Measurements from ENCODE around the gene NIP7.
"Not testable (repeated sequence)": the region's sequence is repeated elsewhere in the genome, so short reads cannot be mapped to it uniquely, and the experiment has no call there.

NIP7 gene

DNA sequence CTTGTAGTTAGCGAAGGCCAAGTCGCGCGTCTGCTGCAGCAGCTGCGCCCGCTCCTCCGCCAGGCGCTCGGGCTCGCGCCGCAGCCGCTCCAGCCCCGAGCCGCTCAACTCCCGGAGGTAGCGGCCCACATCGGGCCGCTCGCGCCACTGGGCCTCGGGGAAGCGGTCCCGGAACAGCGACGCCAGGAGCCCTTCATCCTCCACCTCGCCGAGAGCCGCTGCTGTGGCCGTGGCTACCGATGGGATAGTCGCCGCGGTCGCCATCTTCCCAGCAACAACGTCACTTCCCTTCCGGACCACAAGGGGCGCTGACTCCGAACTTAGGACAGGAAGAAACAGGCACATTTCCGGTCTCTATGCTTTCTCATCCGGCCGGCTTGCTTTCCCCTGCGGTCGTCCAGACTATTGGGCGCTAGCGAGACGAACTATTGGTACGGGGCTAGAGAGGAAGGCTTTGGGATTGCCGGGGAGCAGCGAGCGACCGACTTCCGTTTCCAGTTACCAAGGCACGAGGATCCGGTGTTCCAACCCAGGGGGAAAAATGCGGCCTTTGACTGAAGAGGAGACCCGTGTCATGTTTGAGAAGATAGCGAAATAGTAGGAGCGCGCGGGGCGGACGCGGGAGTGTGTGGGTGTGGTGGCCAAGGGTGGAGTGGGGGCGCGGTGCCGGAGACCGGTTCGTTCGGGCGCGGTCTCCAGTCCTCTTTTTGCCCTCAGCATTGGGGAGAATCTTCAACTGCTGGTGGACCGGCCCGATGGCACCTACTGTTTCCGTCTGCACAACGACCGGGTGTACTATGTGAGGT lies at the start of gene NIP7, which contains the start of gene COG8:
Gene NIP7, plus strand, starts transcription at position 484 of the 806 bp plus-strand sequence. Its CDS starts 58 bp downstream, at position 542.
Gene COG8, minus strand, starts transcription at position 276 of the 806 bp plus-strand sequence. Its CDS starts 12 bp downstream, at position 264.
- H3K4me3 ChIP-seq (ENCODE audit: low read depth, low read length) = peak within 1 kb of the TSS; percentile 99
- TF ChIP-seq, protein P1, sequence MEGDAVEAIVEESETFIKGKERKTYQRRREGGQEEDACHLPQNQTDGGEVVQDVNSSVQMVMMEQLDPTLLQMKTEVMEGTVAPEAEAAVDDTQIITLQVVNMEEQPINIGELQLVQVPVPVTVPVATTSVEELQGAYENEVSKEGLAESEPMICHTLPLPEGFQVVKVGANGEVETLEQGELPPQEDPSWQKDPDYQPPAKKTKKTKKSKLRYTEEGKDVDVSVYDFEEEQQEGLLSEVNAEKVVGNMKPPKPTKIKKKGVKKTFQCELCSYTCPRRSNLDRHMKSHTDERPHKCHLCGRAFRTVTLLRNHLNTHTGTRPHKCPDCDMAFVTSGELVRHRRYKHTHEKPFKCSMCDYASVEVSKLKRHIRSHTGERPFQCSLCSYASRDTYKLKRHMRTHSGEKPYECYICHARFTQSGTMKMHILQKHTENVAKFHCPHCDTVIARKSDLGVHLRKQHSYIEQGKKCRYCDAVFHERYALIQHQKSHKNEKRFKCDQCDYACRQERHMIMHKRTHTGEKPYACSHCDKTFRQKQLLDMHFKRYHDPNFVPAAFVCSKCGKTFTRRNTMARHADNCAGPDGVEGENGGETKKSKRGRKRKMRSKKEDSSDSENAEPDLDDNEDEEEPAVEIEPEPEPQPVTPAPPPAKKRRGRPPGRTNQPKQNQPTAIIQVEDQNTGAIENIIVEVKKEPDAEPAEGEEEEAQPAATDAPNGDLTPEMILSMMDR (IDR thresholded peaks at IDR 0.05; ENCODE audit: low read depth, low read length) = peak; percentile 65

DNA sequence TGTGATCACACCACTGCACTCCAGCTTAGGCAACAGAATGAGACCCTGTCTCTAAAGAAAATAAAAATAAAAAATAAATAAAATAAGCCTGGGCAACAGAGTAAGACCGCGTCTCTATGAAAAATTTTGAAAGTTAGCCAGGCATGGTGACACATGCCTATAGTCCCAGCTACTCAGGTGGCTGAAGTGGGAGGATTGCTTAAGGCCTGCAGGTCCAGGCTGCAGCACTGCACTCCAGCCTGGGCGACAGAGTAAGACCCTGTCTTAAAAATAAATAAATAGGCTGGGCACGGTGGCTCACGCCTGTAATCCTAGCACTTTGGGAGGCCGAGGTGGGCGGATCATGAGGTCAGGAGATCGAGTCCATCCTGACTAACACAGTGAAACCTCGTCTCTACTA lies 47.9 kb upstream of the NIP7 start:
- not testable (repeated sequence) for H3K4me3 ChIP-seq (ENCODE audit: low read depth, low read length)

DNA sequence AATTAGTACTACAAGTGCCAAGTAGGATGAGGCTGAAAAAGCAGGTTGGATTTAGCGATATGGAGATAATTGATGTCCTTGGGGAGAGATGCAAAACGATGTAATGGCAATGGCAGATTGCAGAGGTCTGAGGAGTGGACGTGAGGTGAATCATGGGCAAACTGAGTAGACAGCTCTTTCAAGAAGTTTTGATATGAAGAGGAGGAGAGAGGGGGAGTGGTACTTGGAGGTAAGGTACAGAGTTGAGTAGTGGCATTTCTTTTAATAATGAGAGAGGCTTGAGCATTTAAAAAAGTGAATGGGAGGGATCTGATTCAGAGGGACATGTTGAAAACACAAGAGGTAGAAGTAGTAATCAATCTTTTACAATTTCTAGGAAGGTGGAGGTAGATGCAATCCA lies 46.2 kb upstream of the NIP7 start:
- TF ChIP-seq, protein P1 (IDR thresholded peaks at IDR 0.05; ENCODE audit: low read depth, low read length) = no peak
- H3K4me3 ChIP-seq (ENCODE audit: low read depth, low read length) = no peak overlapping the region

DNA sequence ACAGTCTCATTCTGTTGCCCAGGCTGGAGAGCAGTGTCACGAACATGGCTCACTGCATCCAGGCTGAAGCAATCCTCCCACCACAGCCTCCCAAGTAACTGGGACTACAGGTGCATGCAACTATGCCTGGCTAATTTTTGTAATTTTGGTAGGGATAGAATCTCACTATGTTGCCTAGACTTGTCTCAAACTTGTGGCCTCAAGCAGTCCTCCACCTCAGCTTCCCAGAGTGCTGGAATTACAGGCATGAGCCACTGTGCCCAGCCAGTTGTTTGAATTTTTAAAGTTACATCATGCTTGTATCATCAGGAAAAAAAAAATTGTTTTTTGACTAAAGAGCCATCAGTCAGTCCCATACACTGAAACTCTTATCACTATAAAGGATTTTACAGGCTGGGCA lies 45.5 kb upstream of the NIP7 start:
- TF ChIP-seq, protein P1 (IDR thresholded peaks at IDR 0.05; ENCODE audit: low read depth, low read length) = no peak
- no peak overlapping the region for H3K4me3 ChIP-seq (ENCODE audit: low read depth, low read length)

DNA sequence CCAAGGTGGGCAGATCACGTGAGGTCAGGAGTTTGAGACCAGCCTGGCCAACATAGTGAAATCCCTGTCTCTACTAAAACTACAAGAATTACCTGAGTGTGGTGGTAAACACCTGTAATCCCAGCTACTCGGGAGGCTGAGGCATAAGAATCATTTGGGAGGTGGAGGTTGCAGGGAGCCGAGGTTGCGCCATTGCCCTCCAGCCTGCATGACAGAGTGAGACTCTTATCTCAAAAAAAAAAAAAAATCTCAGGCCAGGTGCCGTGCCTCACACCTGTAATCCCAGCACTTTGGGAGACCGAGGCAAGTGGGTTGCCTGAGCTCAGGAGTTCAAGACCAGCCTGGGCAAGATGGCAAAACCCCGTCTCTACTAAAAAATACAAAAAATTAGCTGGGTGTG lies 42.8 kb upstream of the NIP7 start:
- not testable (repeated sequence) for H3K4me3 ChIP-seq (ENCODE audit: low read depth, low read length)

DNA sequence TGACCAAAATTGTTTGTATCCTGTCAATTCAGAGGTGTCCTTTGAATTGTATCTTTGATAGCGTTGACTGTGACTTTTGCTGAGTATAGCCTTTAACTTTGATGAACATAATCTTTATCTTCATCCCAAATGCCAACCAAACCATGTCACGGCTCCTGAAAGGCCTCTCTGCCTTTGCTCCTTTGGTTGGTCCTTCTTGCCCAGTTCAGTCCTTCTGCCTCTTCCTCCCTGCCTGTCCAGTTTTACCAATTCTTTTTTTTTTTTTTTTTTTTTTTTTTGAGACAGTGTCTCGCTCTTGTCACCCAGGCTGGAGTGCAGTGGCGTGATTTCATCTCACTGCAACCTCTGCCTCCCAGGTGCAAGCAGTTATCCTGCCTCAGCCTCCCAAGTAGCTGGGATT lies 41.3 kb upstream of the NIP7 start:
- TF ChIP-seq, protein P1 (IDR thresholded peaks at IDR 0.05; ENCODE audit: low read depth, low read length) = no peak
- no peak overlapping the region for H3K4me3 ChIP-seq (ENCODE audit: low read depth, low read length)

DNA sequence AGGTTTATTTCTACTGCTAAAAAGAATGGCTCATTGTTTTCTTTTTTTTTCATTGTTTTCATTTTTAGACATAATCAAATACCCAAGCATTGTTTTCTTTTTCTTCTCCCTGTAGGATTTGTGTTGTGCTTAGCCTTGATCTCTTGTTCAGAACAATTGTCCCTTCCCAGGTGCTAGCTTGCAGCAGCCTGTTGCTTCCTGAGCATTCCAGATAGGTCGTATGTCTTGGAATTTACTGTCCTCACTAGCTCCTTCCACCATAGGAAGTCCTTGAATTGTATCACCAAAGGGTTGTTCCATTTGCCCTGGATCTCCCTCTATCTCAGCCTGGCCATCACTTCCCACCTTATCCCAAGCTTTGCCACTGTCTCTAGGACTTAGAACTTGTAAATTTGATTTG lies 38.4 kb upstream of the NIP7 start:
- H3K4me3 ChIP-seq (ENCODE audit: low read depth, low read length) = no peak overlapping the region
- TF ChIP-seq, protein P1 (IDR thresholded peaks at IDR 0.05; ENCODE audit: low read depth, low read length) = no peak

DNA sequence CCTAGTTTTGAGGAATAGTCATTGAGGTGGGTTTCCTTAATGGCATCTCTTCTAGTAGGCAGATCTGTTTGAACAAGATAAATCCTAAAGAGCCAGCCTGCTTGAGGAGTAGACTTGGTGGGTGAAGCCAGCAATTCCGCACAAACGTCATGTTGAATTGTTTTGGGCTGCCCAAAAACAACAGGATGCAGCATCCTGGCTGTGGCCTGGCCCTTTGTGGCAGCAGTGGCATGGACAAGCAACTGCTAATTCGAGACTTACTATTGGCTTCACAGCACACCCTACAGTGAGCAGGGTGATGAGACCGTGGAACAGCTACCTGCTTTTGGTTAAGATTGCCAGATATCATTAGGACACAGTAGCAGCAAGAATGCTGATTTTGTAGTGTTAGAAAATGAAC lies 37.7 kb upstream of the NIP7 start:
- H3K4me3 ChIP-seq (ENCODE audit: low read depth, low read length) = no peak overlapping the region
- TF ChIP-seq, protein P1 (IDR thresholded peaks at IDR 0.05; ENCODE audit: low read depth, low read length) = no peak
